Pancreas (tissue), 10 donors: ENCODE results near the gene BST1. TPM values are rescaled to one million over a fixed set of nuclear protein-coding genes. Genes with fewer than 3 reads are reported as not detected.

Experiments
- ATAC-seq, 4 donors: fragments of 200-7000 bp; cut with Tn5 transposase; one replicate each; pipeline versions ENCODE4 v1.8.0 to v1.9.1; 2020; ENCODE audit warnings: mild to moderate bottlenecking in 4 of 4, moderate library complexity in 4 of 4
- DNase-seq, 6 donors: peaks; one replicate each; pipeline ENCODE4 v3.0.0-alpha.2; 2020
- FAIRE-seq: peaks from 2 replicates; lab custom pipeline; 2012; peaks lifted over from hg19 to GRCh38; lab: Jason Lieb, UNC
- H3K27ac ChIP-seq, 4 donors: fragments of 200-600 bp; sonication (generic); 1 replicate in 3 of 4; 2 replicates in 1 of 4; pipeline versions ENCODE4 v1.5.0 to v1.8.0; 2020
- H3K27me3 ChIP-seq, 4 donors: fragments of 200-600 bp; one replicate each; pipeline ENCODE4 v1.8.0; 2021
- H3K36me3 ChIP-seq, 3 donors: fragments of 200-600 bp; sonication (generic) in 1 of 3; one replicate each; pipeline versions ENCODE4 v1.5.0 to v1.8.0; 2020 to 2021
- H3K4me1 ChIP-seq, 3 donors: fragments of 200-600 bp; one replicate each; pipeline ENCODE4 v1.8.0; 2021
- H3K4me3 ChIP-seq, 4 donors: fragments of 200-600 bp; sonication (generic) in 2 of 4; one replicate each; pipeline versions ENCODE4 v1.5.0 to v1.8.0; 2020 to 2021
- H3K9me3 ChIP-seq, 4 donors: fragments of 200-600 bp; one replicate each; pipeline ENCODE4 v1.8.0; 2021
- CTCF ChIP-seq, 4 donors: fragments of 200-600 bp; sonication (generic) in 3 of 4; IDR thresholded peaks; one replicate each; pipeline versions ENCODE4 v1.5.0 to v1.8.0; 2021; ENCODE audit warnings: antibody characterized with exemption in 4 of 4
- WGBS, 2 donors: extraction: QIAGEN DNeasy Blood & Tissue Kit; methylation state at CpG; one replicate each; pipeline ENCODE4 v1.1.7; 2013; 5-methylcytosine and 5-hydroxymethylcytosine counted together
- intact Hi-C, 3 donors: fragments of 100-400 bp; cut with DNase I; formaldehyde crosslinking; loops; one replicate each; pipeline versions ENCODE4 v1.11.1 to v1.14.2; 2022
- polyA plus RNA-seq, 2 donors: library from polyadenylated mRNA; stranded (reverse); fragments of 200-250 nt; gene quantifications; one replicate each; pipeline ENCODE4 v1.2.3, GENCODE V29; 2013
- total RNA-seq, 6 donors: library from RNA; stranded (reverse); fragmentation: NEBNext Ultra II Directional in 4 of 6; extraction: Animal tissue kit (Norgen Biotek cat#: 25700) in 4 of 6; gene quantifications; one replicate each; pipeline versions ENCODE4 v1.2.1 to v1.2.4, GENCODE V29; 2021 to 2023
- donor health status: healthy with polysubstance abuse.
- donor health status: DM: no; HTN: no; CAD: no; lungs with moderate emphysema.
- donor health status: DM: no; HTN: no; CAD: no.
- donor health status: control.
- donor health status: control.
- donor health status: Bipolar disorder and iron deficiency.
- donor health status: DM: yes; HTN: yes; CAD: no.
- donor health status: DM: no; HTN: no; CAD: no.
- donor health status: DM: no; HTN: no; CAD: no.
- donor health status: DM: yes; HTN: yes; CAD: no.

The BST1 gene
- total and polyA plus RNA-seq, 8 donors, result 0.24 to 2.8 (median 0.49) TPM

DNA sequence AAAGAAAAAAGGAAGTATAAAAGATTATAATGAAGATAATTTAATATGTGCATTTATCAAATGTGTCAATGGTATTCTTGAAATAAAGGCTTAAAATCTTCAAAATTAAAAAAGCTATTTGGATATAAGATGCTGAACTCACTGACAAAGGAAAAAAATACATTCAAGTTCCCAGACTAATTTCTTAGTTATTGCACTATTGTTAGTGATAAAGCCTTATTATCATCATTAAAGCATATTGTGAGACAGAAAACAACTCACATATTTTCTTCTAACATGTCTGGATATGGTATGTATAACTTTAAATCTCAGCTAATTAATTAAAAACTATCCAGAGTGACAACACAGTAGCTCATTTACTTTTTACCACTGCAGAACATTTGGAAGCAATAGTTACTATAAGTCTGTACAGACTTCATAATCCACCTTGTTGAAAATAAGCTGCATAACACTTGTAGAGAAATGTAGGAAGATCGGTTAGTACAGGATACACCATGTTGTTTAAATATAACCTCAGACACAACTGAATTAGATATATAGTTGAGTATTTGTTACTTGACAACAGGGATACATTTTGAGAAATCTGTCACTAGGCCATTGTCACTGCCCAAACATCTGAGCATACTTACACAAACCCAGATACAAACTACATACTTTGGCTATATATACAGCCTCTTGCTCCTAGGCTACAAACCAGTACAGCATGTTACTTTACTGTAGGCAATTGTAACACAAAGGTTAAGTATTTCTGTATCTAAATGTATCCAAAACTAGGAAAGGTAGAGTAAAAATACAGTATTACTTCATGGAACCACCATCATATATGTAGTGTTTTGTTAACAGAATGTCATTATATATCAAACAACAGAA, 34.1 kb upstream of the BST1 start:
- no peak for TF ChIP-seq CTCF (IDR thresholded peaks at IDR 0.05)
- intact Hi-C loops, result no loop called here
- Histone ChIP-seq H3K4me1 (no peaks in the 10 kb centered on the region), H3K36me3 (no peaks in the 10 kb centered on the region), H3K9me3 (no peaks in the 10 kb centered on the region), H3K27me3 (no peaks in the 10 kb centered on the region), H3K27ac (no peak overlapping the region), H3K4me3 (no peak overlapping the region)
- FAIRE-seq (no peak), ATAC-seq (no peak), DNase-seq (no peak)
- 87 to 92% methylated on average over 1 of the region's 1 CpG for WGBS, 2 donors

DNA sequence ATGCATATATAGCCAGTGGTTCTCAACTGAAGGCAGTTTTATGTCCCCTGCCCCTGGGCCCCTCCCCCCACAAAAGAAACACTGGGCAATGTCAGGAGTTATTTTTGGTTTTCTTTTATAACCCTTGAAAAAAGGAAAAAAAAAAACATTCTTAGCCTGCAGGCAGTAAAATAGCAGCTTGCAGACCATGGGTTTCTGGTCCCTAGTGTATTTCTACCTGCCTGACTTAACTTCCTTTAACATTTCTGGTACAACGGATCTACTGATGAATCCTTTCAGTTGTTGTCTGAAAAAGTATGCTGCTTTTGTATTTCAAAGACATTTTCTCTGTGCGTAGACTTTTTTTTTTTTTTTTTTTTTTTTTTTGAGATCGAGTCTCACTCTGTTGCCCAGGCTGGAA, 32.3 kb upstream of the BST1 start:
- FAIRE-seq, result no peak
- TF ChIP-seq CTCF (IDR thresholded peaks at IDR 0.05), result no peak
- ATAC-seq, result no peak
- H3K27me3 ChIP-seq, result no peaks in the 10 kb centered on the region
- no peaks in the 10 kb centered on the region for H3K36me3 ChIP-seq
- H3K27ac ChIP-seq, result no peak overlapping the region
- 91 to 98% methylated on average over 2 to 3 of the region's 3 CpGs for WGBS, 2 donors
- intact Hi-C loops, result no loop called here
- H3K9me3 ChIP-seq, result no peaks in the 10 kb centered on the region
- no peak for DNase-seq
- no peaks in the 10 kb centered on the region for H3K4me1 ChIP-seq
- H3K4me3 ChIP-seq, result no peak overlapping the region

- Histone ChIP-seq H3K9me3 (no peaks in the 10 kb centered on the region), H3K4me1 (no peaks in the 10 kb centered on the region), H3K4me3 (no peak overlapping the region), H3K36me3 (no peaks in the 10 kb centered on the region), H3K27me3 (no peaks in the 10 kb centered on the region), H3K27ac (no peak overlapping the region)
- 97 to 98% methylated on average over 3 of the region's 3 CpGs for WGBS, 2 donors
- TF ChIP-seq CTCF (IDR thresholded peaks at IDR 0.05), result no peak
- ATAC-seq (no peak), FAIRE-seq (no peak), DNase-seq (no peak)
- intact Hi-C loops, result no loop called here
Measured at GRCh38 chr4:15672101-15672500, 30.8 kb upstream of the BST1 start.

GRCh38 chr4:15673337-15673736, 29.5 kb upstream of the BST1 start:
- intact Hi-C loops, result no loop called here
- 95 to 100% methylated on average over 1 of the region's 1 CpG for WGBS, 2 donors
- DNase-seq (no peak), ATAC-seq (no peak), FAIRE-seq (no peak)
- Histone ChIP-seq H3K36me3 (no peaks in the 10 kb centered on the region), H3K27me3 (no peaks in the 10 kb centered on the region), H3K4me1 (peaks cover 0 to 4% (median 0%) of the 10 kb centered on the region in 3 donors), H3K9me3 (no peaks in the 10 kb centered on the region), H3K27ac (no peak overlapping the region), H3K4me3 (no peak overlapping the region)
- no peak for TF ChIP-seq CTCF (IDR thresholded peaks at IDR 0.05)

DNA sequence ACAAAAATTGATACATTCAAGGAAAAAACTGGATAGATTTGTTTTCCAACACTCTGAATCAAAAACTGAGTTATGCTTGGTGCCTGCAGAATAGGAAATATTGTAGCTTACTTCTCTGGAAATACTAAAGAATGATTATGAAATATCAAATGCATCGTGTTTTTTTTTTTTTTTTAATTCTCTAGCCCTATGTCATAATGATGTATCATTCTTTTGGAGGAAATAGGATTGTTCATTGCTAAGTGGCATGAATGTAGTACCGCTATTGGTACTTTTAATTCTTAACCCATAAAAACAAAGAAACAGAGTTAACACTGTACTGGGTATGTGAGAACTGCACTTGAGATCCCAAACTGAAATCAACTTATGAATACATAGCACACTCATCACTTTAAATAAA, 28.8 kb upstream of the BST1 start:
- 89% methylated on average over 2 of the region's 2 CpGs for WGBS, 2 donors
- Histone ChIP-seq H3K4me3 (no peak overlapping the region), H3K4me1 (peaks cover 0 to 4% (median 0%) of the 10 kb centered on the region in 3 donors), H3K9me3 (no peaks in the 10 kb centered on the region), H3K27ac (no peak overlapping the region), H3K27me3 (no peaks in the 10 kb centered on the region), H3K36me3 (no peaks in the 10 kb centered on the region)
- intact Hi-C loops, result no loop called here
- DNase-seq (no peak), FAIRE-seq (no peak), ATAC-seq (no peak)
- TF ChIP-seq CTCF (IDR thresholded peaks at IDR 0.05), result no peak
